Measurements from ENCODE around the gene KPNA1. TPM values are rescaled to one million over a fixed set of nuclear protein-coding genes. Genes with fewer than 3 reads are reported as not detected.

KPNA1 gene
- total RNA-seq, 1 donor from 2014 or later: 54.0 TPM

GRCh38 chr3:122390665-122391064 lies 124.1 kb downstream of the KPNA1 start:
- peak overlapping the region; percentile 18 for H3K27ac ChIP-seq
- H3K9me3 ChIP-seq: no peaks in the 10 kb centered on the region
- TF ChIP-seq POLR2AphosphoS5 (IDR thresholded peaks at IDR 0.05; ENCODE audit: insufficient read depth in 1 of 2, low read depth in 1 of 2): no peak
- no peak for TF ChIP-seq CTCF (IDR thresholded peaks at IDR 0.05)
- TF ChIP-seq POLR2A (IDR thresholded peaks at IDR 0.05): no peak
- DNase-seq (ENCODE audit: extremely low spot score in 2 of 2): no peak
- no peak overlapping the region for H3K4me3 ChIP-seq
- peaks cover 14% of the 10 kb centered on the region for H3K4me1 ChIP-seq
- intact Hi-C loops (cut with DNase I): loop anchor here (5.0 kb wide), 1 partner anchor 292 kb away; the partner anchor contains the start of gene PARP14
- no peaks in the 10 kb centered on the region for H3K27me3 ChIP-seq
- H3K36me3 ChIP-seq: peaks cover 0 to 4% of the 10 kb centered on the region in 2 donors

- no peak overlapping the region for H3K27ac ChIP-seq
- intact Hi-C loops (cut with DNase I): loop anchor here (5.0 kb wide), 1 partner anchor 292 kb away; the partner anchor contains the start of gene PARP14
Observed at GRCh38 chr3:122389892-122390291, 124.8 kb downstream of the KPNA1 start.

GRCh38 chr3:122389197-122389596 lies 125.5 kb downstream of the KPNA1 start:
- H3K27ac ChIP-seq: no peak overlapping the region
- H3K4me3 ChIP-seq: no peak overlapping the region
- peaks cover 0 to 4% of the 10 kb centered on the region in 2 donors for H3K36me3 ChIP-seq
- no peaks in the 10 kb centered on the region for H3K27me3 ChIP-seq
- intact Hi-C loops (cut with DNase I): no loop called here
- no peaks in the 10 kb centered on the region for H3K9me3 ChIP-seq
- H3K4me1 ChIP-seq: peaks cover 27% of the 10 kb centered on the region
- TF ChIP-seq CTCF (IDR thresholded peaks at IDR 0.05): no peak
- TF ChIP-seq POLR2AphosphoS5 (IDR thresholded peaks at IDR 0.05; ENCODE audit: insufficient read depth in 1 of 2, low read depth in 1 of 2): no peak
- TF ChIP-seq POLR2A (IDR thresholded peaks at IDR 0.05): no peak
- no peak for DNase-seq (ENCODE audit: extremely low spot score in 2 of 2)

More at GRCh38 chr3:122389892-122390291, 124.8 kb downstream of the KPNA1 start:
- no peak for DNase-seq (ENCODE audit: extremely low spot score in 2 of 2)
- H3K4me1 ChIP-seq: peaks cover 22% of the 10 kb centered on the region
- no peaks in the 10 kb centered on the region for H3K9me3 ChIP-seq
- no peak overlapping the region for H3K4me3 ChIP-seq
- peaks cover 0 to 4% of the 10 kb centered on the region in 2 donors for H3K36me3 ChIP-seq
- TF ChIP-seq POLR2AphosphoS5 (IDR thresholded peaks at IDR 0.05; ENCODE audit: insufficient read depth in 1 of 2, low read depth in 1 of 2) (no peak), CTCF (IDR thresholded peaks at IDR 0.05) (no peak), POLR2A (IDR thresholded peaks at IDR 0.05) (no peak)
- H3K27me3 ChIP-seq: no peaks in the 10 kb centered on the region

- no peak overlapping the region for H3K27ac ChIP-seq
- no peak for TF ChIP-seq POLR2A (IDR thresholded peaks at IDR 0.05)
- TF ChIP-seq POLR2AphosphoS5 (IDR thresholded peaks at IDR 0.05; ENCODE audit: insufficient read depth in 1 of 2, low read depth in 1 of 2): no peak
- TF ChIP-seq CTCF (IDR thresholded peaks at IDR 0.05): no peak
- no peak overlapping the region for H3K4me3 ChIP-seq
- H3K4me1 ChIP-seq: peaks cover 19% of the 10 kb centered on the region
- H3K36me3 ChIP-seq: peaks cover 0 to 4% of the 10 kb centered on the region in 2 donors
- intact Hi-C loops (cut with DNase I): no loop called here
- H3K27me3 ChIP-seq: no peaks in the 10 kb centered on the region
- H3K9me3 ChIP-seq: no peaks in the 10 kb centered on the region
- DNase-seq (ENCODE audit: extremely low spot score in 2 of 2): no peak
Observed at GRCh38 chr3:122387709-122388108, 127.0 kb downstream of the KPNA1 start.

All from vagina (tissue), 2 donors.